ENCODE data around the gene LST1.
A peak's percentile ranks its signal among the peaks of the same experiment; 100 is the strongest.

LST1 gene

GRCh38 chr6:31582230-31582643 is 3.8 kb upstream of the LST1 start, which contains the start of gene LTB:
Gene LTB (minus strand): TSS chr6:31582424. CDS start chr6:31582417, 7 bp downstream.
- peak within 1 kb of the TSS; percentile 87 for H3K9ac ChIP-seq (ENCODE audit: low read length)
- peak within 1 kb of the TSS; percentile 86 for H3K4me2 ChIP-seq (ENCODE audit: low read depth, low read length, poor library complexity, severe bottlenecking)
- H3K27ac ChIP-seq (ENCODE audit: low read depth, low read length) = peak within 1 kb of the TSS; percentile 92
- no peaks in the 10 kb centered on the region for H3K27me3 ChIP-seq (ENCODE audit: low read length)
- H3K4me3 ChIP-seq (ENCODE audit: insufficient read depth, low read length, poor library complexity, severe bottlenecking) = peak within 1 kb of the TSS; percentile 86
- no peak within 1 kb of the TSS for H2AFZ ChIP-seq (ENCODE audit: low read depth, low read length, severe bottlenecking)
- H3K9me3 ChIP-seq (ENCODE audit: insufficient read depth, low read length) = no peaks in the 10 kb centered on the region
- H3F3A ChIP-seq (ENCODE audit: insufficient read depth) = peaks cover 85% of the 10 kb centered on the region
- no peaks in the 10 kb centered on the region; the same call in 1 of the 2 replicates for H3K36me3 ChIP-seq (ENCODE audit: low read length)
- peaks cover 19% of the 10 kb centered on the region for H3K79me2 ChIP-seq (ENCODE audit: insufficient read depth, low read length)
- H3K9me2 ChIP-seq (replicated peaks; ENCODE audit: insufficient read depth, low read length) = no peaks in the 10 kb centered on the region
- no peaks in the 10 kb centered on the region for H4K20me1 ChIP-seq (ENCODE audit: low read depth, low read length)
- TF ChIP-seq CTCF (IDR thresholded peaks at IDR 0.05; ENCODE audit: insufficient read depth, low read length, poor library complexity, severe bottlenecking) (no peak), EZH2phosphoT487 (conservative IDR thresholded peaks at IDR 0.05; ENCODE audit: low read length) (no peak)

GRCh38 chr6:31585491-31585890 is 586 bp upstream of the LST1 start:
- H3K9me2 ChIP-seq (replicated peaks; ENCODE audit: insufficient read depth, low read length) = no peaks in the 10 kb centered on the region
- no peaks in the 10 kb centered on the region; the same call in 1 of the 2 replicates for H3K36me3 ChIP-seq (ENCODE audit: low read length)
- H3K27me3 ChIP-seq (ENCODE audit: low read length) = no peaks in the 10 kb centered on the region
- H4K20me1 ChIP-seq (ENCODE audit: low read depth, low read length) = no peaks in the 10 kb centered on the region
- H3K9ac ChIP-seq (ENCODE audit: low read length) = peak overlapping the region; percentile 31
- H3K4me3 ChIP-seq (ENCODE audit: insufficient read depth, low read length, poor library complexity, severe bottlenecking) = no peak overlapping the region
- peaks cover 54% of the 10 kb centered on the region for H3F3A ChIP-seq (ENCODE audit: insufficient read depth)
- TF ChIP-seq CTCF (IDR thresholded peaks at IDR 0.05; ENCODE audit: insufficient read depth, low read length, poor library complexity, severe bottlenecking) (peak; percentile 94), EZH2phosphoT487 (conservative IDR thresholded peaks at IDR 0.05; ENCODE audit: low read length) (no peak)
- H3K9me3 ChIP-seq (ENCODE audit: insufficient read depth, low read length) = no peaks in the 10 kb centered on the region
- peak overlapping the region; percentile 27 for H3K4me2 ChIP-seq (ENCODE audit: low read depth, low read length, poor library complexity, severe bottlenecking)
- peaks cover 14% of the 10 kb centered on the region for H3K79me2 ChIP-seq (ENCODE audit: insufficient read depth, low read length)
- H3K27ac ChIP-seq (ENCODE audit: low read depth, low read length) = peak overlapping the region; percentile 63
- H2AFZ ChIP-seq (ENCODE audit: low read depth, low read length, severe bottlenecking) = peak overlapping the region; percentile 1

- H3F3A ChIP-seq (ENCODE audit: insufficient read depth) = peaks cover 44% of the 10 kb centered on the region
- TF ChIP-seq CTCF (IDR thresholded peaks at IDR 0.05; ENCODE audit: insufficient read depth, low read length, poor library complexity, severe bottlenecking) = no peak
- no peak for TF ChIP-seq EZH2phosphoT487 (conservative IDR thresholded peaks at IDR 0.05; ENCODE audit: low read length)
- no peaks in the 10 kb centered on the region for H3K27me3 ChIP-seq (ENCODE audit: low read length)
- H3K9ac ChIP-seq (ENCODE audit: low read length) = peak overlapping the region; percentile 31
- no peaks in the 10 kb centered on the region; the same call in 1 of the 2 replicates for H3K36me3 ChIP-seq (ENCODE audit: low read length)
- no peak overlapping the region for H3K4me3 ChIP-seq (ENCODE audit: insufficient read depth, low read length, poor library complexity, severe bottlenecking)
- H3K27ac ChIP-seq (ENCODE audit: low read depth, low read length) = peak overlapping the region; percentile 63
- peak overlapping the region; percentile 1 for H2AFZ ChIP-seq (ENCODE audit: low read depth, low read length, severe bottlenecking)
- no peaks in the 10 kb centered on the region for H4K20me1 ChIP-seq (ENCODE audit: low read depth, low read length)
- no peaks in the 10 kb centered on the region for H3K9me2 ChIP-seq (replicated peaks; ENCODE audit: insufficient read depth, low read length)
- no peaks in the 10 kb centered on the region for H3K9me3 ChIP-seq (ENCODE audit: insufficient read depth, low read length)
- peaks cover 5% of the 10 kb centered on the region for H3K79me2 ChIP-seq (ENCODE audit: insufficient read depth, low read length)
- peak overlapping the region; percentile 27 for H3K4me2 ChIP-seq (ENCODE audit: low read depth, low read length, poor library complexity, severe bottlenecking)
Observed at GRCh38 chr6:31586599-31587281, 663 bp downstream of the LST1 start.
